Kidney tubule cell (primary cell): ENCODE data around the gene TEAD2.
"Not testable (repeated sequence)": the region's sequence is repeated elsewhere in the genome, so short reads cannot be mapped to it uniquely, and the experiment has no call there.

ENCODE experiments used
- DNase-seq: peaks from one replicate; pipeline ENCODE4 v3.0.0-alpha.2; 2018; ENCODE audit warnings: low spot score

The TEAD2 gene

DNA sequence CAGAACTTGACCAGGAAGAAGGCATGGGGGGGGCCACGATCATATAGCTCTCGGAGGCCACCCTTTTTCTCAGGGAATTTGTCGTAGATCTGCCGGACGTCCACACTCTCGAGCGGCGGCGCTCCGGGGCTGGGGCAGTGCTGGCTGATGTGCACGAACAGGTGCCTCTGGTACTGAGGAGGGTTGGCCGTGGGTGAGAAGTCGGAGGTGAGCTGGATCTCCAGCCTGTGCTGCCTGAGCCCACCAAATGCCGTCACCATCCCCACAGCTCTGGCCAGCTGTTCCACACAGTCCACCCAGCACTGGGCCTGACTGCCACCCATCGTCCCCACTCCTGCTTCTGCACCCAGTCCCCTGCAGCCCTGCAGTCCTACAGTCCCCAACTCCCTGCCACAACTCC lies 15.0 kb downstream of the TEAD2 start:
- no peak for DNase-seq

DNA sequence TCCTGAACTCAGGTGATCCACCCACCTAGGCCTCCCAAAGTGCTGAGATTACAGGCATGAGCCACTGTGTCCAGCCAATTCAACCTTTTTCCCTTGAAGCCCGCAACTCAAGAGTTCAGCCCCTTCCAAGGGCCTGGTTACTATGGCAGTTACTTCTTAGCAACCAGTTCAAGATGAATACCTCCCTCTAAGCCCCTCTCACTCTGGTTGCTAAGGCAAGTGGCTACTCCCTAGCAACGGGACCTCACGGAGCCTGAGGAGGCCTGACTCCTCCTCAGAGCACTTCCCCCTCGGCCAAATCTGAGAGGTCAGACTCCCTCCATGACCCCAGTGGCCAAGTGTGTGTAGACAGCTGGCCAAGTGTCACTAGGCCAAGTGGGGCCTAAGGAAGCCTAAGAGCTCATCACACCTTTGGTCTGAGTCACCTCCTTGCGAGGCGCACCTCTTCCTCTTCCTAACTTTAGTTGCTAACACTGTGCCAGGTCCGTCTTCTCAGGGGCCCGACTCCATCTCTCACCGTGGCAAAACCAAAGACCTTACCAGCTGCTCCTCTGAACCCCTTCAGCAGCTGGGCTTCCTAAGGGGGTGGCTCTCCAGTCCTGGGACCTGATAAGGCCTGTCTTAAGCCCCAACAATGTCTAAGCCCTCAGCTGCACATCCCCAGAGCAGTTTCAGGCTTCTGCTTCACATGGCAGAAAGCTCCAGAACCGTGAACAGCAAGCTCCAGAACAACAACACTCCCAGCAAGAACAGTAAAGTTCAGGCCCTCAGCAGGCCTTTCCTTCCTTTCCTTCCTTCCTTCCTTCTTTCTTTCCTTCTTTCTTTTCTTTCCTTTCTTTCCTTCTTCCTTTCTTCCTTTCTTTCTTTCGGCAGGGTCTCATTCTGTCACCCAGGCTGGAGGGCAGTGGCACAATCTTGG lies 17.5 kb downstream of the TEAD2 start:
- no peak for DNase-seq

- no peak for DNase-seq
These were observed 19.1 kb downstream of the TEAD2 start for GRCh38 chr19:49343123-49343522.

- DNase-seq: no peak
These were observed 19.9 kb downstream of the TEAD2 start for GRCh38 chr19:49342291-49342721.

- no peak for DNase-seq
These were observed 21.1 kb downstream of the TEAD2 start for GRCh38 chr19:49340865-49341718.

DNA sequence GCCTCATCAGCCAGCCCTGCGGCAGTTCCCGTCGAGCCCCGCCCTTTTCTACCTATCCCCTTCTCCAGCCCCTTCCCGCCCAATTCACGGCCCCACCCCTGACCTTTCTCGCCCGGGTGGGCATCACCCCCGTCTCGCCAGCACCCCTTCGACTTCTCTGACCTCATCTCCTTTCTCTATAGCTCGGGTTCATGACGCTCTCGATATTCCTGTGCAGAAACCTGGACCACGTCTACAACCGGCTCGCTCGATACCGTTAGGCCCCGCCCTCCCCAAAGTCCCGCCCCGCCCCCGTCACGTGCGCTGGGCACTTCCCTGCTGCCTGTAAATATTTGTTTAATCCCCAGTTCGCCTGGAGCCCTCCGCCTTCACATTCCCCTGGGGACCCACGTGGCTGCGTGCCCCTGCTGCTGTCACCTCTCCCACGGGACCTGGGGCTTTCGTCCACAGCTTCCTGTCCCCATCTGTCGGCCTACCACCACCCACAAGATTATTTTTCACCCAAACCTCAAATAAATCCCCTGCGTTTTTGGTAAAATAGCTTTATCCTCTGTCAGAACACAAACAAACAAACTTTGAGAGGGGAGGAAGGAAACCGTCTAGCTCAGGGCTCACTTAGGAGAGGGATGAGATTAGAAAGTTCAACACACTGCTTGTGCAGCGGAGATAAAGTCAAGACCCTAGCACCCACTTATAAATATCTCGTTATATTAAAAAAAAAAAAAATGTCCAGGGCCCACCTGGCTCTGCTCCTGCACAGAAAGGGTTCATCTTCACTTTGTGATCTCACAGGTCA lies 21.9 kb downstream of the TEAD2 start:
- peak; percentile 8 for DNase-seq

DNA sequence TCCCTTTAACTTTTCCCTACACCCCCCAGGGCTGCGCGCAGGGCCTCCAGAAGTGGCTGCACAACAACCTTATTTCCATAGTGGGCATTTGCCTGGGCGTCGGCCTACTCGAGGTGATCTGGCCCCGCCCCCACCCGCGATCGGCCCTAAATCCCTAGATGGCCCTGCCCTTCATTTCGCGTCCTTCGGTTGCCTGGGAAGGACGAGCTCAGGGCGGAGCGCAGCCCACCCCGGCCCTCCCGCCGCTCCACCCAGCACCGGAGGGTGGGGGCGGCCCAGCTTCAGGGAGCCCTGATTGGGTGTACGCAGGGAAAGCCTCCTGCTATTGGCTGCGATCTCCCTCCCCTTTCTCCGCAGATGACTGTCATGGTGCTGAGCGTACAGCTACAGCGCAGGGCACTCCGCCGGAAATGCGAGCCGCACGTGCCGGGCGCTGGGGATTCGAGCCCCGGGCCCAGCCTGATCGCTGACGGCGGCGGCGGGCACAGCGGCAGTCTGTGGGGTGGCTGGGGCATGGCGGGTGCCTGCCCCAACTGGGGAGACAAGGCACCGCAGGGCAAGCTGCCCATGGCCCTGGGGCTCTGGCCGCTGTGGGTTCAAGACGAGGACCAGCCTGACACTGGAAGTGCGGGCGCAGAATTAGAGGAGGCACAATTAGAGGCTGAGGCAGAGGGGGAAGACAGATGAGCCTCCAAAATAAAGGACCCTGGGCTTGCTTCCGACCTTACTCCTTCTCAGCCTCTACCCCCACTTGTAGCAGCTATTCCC lies 22.7 kb downstream of the TEAD2 start:
- peak; percentile 77 for DNase-seq

DNA sequence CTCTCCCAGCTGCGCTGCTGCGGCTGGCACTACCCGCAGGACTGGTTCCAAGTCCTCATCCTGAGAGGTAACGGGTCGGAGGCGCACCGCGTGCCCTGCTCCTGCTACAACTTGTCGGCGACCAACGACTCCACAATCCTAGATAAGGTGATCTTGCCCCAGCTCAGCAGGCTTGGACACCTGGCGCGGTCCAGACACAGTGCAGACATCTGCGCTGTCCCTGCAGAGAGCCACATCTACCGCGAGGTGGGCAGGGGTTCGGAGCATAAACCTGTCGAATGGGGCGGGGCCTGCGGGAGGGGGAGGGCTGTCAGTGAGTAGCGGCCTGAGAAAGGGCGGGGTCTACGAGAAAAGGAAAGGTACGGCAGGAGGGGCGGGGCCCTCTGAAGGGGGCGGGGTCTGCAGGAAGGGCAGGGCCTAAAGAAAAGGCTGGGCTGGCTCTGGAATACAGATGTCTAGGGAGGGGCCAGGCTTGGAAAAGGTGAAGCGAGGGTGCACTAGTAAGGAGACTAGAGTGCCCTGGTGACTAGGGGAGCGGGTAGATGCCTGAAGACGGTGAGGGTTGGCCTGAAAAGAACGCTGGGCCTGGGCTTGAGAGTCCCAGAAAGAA lies 23.4 kb downstream of the TEAD2 start:
- DNase-seq: peak; percentile 78

DNA sequence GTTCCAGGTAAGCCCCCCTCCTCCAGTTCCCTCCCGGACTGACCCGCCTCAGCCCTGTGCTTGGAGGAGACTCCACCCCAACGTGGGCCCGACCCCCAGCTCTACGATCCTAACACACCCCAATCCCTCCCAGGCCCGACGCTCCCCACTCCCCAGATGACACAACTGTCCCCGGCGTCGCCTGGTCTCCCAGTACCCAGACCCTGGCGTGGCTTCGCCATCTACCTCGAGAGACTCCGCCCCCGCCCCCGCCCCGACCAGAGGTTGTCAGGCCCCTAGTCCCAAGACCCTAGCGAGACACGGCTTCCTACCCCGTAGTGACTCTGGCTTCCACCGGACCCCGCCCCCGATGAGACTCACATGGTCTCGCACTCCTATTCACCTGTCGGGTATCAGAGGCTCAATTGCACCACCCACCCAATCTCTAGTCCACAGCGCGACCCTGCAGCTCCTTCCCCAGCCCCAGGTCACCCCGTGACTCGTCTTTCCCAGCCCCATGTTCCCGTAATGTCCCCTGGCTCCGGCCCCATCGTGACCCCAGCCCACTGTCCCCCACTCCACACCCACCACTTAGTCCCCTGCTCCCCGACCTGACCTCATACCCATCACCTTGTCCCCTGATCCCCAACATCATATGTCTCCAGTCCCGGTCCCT lies 24.1 kb downstream of the TEAD2 start:
- no peak for DNase-seq

- no peak for DNase-seq
These were observed 24.8 kb downstream of the TEAD2 start for GRCh38 chr19:49337267-49338022.

DNA sequence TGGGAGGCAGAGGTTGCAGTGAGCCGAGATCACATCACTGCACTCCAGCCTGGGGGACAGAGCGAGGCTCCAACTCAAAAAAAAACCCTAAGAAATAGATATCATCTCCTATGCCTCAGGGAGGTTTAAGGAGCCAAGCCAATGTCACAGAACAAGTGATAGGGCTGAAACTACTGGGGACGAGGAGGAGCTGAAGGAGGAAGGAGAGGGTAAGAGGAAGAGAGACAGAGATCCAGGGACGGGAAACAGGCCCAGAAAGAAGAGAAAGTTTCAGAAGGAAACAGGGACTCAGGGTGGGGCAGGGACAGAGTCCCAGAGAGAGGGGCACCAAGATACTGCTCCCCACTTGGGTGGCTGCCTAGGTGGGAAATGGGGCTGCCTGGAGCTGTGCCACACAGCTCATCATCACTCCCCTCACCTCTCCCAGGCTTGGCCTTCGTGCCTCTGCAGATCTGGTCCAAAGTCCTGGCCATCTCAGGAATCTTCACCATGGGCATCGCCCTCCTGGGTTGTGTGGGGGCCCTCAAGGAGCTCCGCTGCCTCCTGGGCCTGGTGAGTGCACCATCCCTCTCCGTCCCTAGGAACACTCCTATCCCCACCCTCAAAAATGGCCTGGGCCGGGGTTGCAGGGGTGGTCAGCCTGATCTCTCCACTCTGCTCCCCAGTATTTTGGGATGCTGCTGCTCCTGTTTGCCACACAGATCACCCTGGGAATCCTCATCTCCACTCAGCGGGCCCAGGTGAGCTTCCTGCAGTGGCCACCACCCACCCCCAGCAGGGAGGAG lies 25.5 kb downstream of the TEAD2 start:
- no peak for DNase-seq

DNA sequence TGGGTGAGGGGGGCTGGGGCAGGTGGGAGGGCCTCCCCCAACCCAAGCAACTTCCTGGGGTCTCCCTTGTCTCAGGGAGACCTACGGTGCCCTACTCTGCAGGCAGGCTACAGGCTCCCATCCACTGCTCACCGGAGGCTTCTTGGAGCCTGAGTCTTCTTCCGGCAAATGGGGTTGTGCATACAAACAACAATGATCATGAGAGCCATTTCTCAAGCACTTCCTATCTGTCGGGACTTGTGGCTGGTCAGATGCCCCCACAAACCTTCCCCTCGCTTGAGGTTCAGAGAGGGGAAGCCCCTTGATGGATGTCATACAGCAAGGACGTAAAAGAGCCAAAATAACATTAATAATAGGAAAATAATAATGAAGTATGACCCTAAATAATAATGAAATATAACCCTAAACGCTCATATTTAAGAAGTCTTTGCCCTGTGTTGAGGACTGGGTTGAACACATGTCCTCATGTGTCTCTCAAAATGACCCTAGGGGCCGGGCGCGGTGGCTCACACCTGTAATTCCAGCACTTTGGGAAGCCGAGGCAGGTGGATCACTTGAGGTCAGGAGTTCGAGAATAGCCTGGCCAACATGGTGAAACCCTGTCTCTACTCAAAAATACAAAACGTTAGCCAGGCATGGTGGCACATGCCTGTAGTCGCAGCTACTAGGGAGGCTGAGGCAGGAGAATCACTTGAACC lies 26.3 kb downstream of the TEAD2 start:
- DNase-seq: no peak

DNA sequence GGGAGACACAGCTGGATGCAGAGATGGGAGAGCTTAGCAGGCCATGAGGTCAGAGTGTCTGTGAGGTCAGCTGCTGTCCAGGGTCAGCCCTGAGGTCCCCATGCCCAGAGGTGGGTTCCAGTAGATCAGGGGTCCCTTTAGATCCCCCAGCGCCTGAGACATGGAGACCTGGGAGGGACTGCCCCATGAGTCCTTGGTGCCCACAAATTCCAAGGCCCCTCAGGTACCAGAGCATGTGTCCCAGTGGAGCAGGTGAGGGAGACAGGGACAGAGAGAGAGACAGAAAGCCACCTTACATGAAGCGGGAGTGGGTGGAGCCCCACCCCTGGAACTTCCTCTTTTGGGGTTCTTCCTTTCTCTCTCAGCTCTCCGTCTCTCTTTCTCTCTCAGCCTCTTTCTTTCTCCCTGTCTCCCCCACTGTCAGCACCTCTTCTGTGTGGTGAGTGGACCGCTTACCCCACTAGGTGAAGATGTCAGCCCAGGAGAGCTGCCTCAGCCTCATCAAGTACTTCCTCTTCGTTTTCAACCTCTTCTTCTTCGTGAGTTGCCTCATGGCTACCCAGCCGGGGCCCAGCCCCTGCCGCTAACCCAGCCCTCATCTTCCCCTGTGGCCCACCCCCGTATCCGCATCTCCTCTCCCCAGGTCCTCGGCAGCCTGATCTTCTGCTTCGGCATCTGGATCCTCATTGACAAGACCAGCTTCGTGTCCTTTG lies 27.0 kb downstream of the TEAD2 start, which contains the start of gene CD37:
TSS of gene CD37 (plus strand) at position 336 of the 713 bp plus-strand sequence. CDS start at position 471, 135 bp downstream.
- DNase-seq: no peak

DNA sequence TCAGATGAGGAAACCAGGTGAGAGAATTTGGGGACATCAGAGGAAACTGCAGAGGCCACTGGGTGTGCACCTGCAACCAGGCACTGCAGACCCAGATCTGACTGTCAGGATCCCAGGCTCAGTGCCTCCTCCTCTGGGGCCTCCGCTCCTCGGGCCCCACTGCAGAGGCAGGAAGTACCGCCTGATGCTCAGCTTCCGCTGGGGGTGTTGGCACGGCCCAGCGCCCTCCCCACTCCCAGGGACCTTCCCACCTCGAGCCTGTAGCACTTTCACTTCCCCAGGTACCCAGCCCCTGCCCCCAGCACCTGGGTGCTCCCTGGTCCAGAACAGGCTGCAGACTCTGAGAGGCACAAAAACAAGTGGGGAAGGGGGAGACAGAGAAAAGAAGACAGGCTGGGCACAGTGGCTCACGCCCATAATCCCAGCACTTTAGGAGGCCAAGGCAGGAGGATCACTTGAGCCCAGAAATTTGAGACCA lies 28.4 kb downstream of the TEAD2 start:
- DNase-seq: no peak

DNA sequence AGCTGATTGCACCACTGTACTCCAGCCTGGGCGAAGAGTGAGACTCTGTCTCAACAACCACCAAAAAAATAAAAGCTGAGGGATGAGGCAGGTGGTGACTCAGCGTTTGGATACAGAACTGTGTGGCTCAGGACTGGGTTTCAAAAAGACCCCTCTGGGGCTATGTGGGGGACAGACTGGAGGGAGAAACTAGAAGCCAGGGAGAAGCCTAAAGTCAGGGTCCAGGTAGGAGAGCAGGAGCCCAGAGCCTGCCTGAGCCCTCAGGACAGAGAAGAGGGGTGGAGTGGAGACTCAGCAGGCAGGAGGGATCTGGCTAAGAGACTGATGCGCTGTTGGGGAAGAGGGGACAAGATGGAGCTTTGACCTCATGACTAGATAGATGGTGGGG lies 28.8 kb downstream of the TEAD2 start:
- DNase-seq: no peak

DNA sequence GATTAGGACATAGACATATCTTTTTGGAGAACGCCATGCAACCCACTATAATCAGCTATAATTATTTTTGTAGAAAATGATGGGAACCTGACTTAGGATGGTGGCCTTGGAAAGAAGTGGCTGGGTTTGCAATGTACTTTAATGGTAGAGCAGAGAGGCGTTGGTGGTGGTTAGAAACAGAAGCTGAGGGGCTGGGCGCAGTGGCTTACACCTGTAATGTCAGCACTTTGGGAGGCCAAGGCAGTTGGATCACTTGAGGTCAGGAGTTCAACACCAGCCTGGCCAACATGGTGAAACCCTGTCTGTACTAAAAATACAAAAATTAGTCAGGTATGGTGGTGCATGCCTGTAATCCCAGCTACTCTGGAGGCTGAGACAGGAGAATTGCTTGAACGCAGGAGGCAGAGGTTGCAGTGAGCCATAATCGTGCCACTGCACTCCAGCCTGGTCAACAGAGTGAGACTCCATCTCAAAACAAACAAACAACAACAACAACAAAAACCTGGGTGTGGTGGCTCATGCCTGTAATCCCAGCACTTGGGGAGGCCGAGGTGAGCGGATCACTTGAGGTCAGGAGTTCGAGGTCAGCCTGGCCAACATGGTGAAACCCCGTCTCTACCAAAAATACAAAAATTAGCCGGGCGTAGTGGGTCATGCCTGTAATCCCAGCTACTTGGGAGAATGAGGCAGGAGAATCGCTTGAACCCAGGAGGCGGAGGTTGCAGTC lies 29.4 kb downstream of the TEAD2 start:
- not testable (repeated sequence) for DNase-seq
